NOMO-1 (cell line): Measurements from ENCODE around the gene KRTAP9-6.

ENCODE experiments used
- DNase-seq, 2 experiments: peaks; one replicate each; lab custom pipeline; 2025; ENCODE audit not compliant: unreplicated experiment in 2 of 2; lab: John Stamatoyannopoulos, UW

The KRTAP9-6 gene

DNA sequence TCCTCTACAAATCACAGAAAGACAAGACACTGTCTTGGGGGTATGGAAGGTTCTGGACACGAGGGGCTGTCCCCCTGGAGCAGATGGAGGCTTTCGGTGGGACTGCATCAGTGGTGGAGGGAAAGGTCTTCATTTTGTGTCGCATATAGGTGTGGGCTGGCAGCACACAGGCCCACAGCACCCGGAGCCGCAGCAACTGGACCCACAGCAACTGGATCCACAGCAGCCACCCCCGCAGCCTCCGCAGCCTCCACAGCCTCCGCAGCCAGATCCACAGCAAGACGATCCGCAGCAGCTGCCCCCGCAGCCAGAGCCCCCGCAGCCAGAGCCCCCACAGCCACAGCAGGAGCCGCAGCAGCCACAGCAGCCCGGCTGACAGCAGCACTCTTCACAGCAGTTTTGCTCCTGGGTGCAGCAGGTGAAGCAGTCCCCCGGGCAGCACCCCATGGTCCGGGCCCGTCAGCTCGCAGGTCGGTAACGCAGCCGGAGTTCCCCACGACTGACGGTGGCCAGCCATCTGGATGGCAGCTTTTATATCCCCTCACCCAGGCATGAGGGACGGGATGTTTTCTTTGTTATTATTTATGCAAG is 50.1 kb downstream of the KRTAP9-6 start, which contains the start of gene KRTAP17-1:
TSS of gene KRTAP17-1 (minus strand) at position 507 of the 591 bp plus-strand sequence. CDS start at position 447, 60 bp downstream.
- no peak for DNase-seq
